ENCODE results near the gene CACNA2D3.
"Not testable (repeated sequence)": the region's sequence is repeated elsewhere in the genome, so short reads cannot be mapped to it uniquely, and the experiment has no call there.

CACNA2D3 gene

GRCh38 chr3:54122324-54123002 lies at the start of gene CACNA2D3:
CACNA2D3 (plus strand) TSS chr3:54122552.
- no peak for DNase-seq

DNA sequence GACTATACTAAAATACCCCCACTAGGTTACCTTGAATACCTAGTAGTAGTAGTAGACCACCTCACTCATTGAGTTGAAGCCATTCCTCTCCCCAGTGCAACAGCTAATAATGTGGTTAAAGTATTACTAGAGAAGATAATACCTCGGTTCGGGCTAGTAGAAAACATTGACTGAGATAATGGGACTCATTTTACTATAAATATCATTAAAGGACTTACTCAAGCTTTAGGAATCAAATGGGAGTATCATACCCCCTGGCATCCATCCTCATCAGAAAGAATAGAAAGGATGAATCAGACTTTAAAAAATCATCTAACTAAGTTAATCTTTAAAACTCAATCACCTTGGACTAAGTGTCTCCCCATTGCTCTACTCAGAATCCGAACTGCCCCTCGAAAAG lies 49.0 kb upstream of the CACNA2D3 start:
- no peak for DNase-seq

DNA sequence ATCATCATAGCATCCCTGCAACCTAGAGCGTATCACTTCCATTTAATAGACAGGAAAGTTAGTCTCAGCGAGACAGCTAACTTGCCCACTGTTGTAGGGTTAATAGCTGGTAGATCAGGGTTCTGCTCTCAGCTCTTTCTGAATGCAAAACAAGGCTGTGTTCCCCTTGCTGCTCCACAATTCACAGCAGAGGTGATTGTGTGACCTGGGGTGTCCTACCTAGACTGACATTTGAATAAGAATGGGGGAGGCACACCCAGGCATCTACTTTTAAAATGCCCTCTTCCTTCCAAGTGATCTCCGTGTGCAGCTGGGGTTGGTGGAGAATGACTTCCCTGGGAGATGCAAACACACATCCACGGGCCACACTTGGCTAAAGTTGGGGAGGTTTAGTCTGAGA lies 43.0 kb upstream of the CACNA2D3 start:
- DNase-seq, result no peak

DNA sequence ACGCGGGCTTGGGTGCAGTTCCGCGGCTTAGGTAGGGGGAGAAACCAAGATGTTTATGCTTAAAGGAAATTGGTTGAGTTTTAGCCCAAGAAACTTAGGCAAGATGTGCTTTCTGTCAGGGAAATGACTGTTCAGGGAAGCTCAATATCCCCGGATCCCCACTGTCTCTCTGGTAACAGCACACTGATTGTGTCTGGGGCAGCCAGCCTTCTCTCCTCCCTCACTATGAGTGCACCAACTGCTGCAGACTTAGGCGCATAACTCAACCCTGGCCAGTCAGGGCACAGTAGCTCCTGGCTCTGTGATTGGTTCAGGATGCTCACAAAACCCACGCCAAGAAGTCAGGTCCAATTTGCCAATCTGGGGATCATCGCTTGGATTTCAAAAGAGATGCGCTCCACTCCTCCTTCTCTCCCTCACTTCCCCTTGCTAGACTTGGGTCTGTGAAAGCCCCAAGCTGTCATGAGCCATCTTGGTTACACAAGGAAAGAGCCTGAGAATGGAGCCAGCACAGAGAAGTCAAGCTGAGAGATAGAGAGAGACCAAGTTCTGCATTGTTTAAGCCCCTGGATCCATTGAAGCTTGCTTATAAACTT lies 42.5 kb upstream of the CACNA2D3 start:
- DNase-seq, result no peak

DNA sequence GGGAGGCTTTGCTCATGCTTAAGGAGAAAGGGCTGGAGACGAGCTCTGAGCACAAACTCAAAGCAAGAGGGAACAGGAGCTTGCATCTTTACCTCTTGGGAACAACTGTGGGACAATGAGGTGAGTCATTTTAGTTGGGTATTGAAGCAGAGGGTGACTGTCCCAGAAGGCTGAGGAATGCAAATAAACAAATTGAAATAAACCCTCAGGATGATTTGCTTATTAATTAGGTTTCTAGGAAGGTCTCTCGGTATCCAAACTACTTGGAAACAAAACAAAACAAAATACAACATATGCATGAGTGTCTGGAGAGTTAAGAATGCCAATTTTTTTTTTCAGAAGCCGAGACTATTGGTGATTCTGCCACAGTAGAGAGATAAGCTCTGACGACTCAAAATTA lies 38.4 kb upstream of the CACNA2D3 start:
- DNase-seq, result no peak

GRCh38 chr3:54085936-54086335 lies 36.4 kb upstream of the CACNA2D3 start:
- no peak for DNase-seq

DNA sequence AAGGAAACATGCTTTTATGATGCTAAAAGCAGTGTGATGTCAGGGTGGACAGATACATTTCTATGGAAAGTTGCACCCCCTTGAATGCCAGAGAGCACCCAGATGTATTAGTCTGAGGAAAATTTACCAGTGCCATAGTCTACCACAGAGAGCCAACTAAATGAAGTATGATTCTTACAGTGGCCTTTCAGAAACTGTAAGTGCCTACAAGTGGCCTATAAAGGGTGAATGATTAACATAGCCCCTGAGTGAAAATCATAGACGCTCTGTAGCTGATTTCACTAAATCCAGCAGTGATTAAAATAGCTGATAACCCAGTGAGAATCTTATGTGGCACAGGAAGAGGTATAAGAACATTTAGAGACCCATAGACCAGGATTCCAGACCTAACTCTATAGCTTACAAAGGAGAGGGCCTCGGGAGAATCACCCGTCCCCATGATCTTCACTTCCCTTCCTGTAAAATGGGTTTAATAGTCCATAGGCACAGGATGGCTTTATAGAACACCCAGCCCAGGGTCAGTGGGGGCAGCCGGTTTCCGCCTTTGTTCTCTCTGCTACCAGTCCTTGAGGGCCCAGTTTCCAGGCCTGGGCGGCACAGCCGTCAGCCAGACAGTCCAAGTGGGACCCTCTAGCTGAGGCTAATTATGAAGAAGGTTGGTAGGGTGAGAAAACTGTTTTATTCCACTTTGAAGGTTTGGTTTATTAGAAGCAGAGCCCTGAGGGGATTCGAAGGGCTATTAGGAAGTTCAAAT lies 35.5 kb upstream of the CACNA2D3 start:
- no peak for DNase-seq

DNA sequence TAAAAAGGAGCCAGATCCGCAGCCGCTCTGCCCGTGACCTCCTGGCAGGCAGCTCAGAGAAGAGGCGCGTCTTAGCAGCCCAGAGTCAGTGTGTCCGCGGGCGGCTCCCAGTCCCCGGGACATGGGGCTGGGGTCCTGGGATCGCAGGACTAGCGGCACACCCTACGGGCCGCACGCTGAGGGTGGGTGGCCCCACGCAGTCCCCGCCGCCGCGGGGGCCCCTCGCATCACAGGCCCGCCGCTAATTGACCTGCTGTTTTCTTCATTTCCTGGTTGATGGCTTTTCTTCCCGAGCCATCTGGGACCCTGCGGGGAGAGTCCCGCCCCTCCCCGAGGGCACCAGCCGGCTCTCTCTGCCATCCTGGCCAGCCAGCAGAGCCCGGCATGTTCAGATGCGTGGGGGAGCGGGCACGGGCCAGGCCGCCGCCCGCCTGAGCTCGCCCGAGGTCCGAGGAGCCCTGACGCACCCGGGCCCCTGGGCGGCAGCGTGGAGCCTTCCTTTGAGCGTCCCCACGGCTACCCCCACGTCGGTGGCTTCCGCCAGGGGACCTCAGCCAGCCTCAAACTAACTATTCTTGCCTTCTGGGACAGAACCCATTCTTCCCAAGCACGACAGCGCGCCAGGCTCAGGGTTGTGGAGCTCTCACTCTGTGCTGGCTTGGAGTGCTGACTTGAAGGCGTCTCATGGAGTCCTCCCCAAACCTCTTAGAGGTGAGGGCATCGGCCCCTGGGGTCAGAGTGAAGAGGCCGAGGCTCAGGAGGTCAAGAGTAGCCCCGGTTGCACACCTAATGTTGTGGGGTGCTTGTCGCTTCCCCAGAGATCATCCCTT lies 34.6 kb upstream of the CACNA2D3 start:
- DNase-seq, result no peak

DNA sequence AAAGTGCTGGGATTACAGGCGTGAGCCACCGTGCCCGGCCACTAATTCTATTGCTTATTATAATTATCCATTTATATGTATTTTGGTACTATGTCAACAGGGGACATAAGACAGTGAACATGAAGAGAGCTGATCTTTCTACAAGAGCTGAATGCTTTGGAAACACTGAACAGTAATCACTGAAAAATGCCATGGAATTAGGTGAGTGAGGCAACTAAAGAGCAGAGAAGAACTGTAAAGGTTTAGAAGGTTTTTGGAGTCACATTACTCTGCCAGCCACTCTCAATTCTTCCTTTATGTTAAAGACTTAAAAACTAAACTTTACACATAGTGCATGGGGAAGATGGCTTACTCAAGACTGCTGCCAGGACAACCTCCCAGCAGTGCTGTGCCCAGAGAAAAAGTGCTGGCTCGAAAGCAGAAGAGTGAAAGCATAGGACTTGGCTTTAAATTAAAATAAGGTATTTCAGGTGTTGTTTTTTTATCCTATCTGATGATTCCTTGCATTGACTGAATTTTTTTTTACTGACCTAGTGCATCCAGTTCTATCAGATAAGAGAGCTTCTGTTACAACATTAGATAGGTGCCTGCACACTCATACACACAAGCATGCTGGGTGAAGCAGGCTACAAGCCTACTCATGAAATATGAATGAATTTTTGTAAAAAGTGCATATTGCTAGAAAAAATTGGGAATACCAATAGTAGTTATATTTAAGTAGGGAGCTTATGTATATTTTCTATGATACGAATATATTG lies 28.7 kb upstream of the CACNA2D3 start:
- DNase-seq, result no peak

GRCh38 chr3:54094926-54095325 lies 27.4 kb upstream of the CACNA2D3 start:
- DNase-seq, result no peak

GRCh38 chr3:54099381-54099780 lies 23.0 kb upstream of the CACNA2D3 start:
- DNase-seq, result no peak

- no peak for DNase-seq
These were observed 18.3 kb upstream of the CACNA2D3 start for GRCh38 chr3:54104084-54104483.

DNA sequence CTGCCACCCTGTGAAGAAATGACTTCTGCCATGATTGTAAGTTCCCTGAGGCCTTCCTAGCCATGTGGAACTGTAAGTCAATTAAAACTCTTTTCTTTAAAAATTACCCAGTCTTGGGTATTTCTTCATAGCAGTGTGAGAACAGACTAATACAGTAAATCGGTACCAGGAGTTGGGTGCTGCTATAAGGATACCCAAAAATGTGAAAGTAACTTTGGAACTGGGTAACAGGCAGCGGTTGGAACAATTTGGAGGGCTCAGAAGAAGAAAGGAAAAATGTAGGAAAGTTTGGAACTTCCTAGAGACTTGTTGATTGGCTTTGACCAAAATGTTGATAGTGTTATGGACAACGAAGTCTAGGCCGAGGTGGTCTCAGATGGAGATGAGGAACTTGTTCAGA lies 6.2 kb upstream of the CACNA2D3 start:
- DNase-seq, result not testable (repeated sequence)

GRCh38 chr3:54120657-54121413 lies 1.5 kb upstream of the CACNA2D3 start:
- no peak for DNase-seq

- no peak for DNase-seq
These were observed 683 bp upstream of the CACNA2D3 start for GRCh38 chr3:54121414-54122323.

DNA sequence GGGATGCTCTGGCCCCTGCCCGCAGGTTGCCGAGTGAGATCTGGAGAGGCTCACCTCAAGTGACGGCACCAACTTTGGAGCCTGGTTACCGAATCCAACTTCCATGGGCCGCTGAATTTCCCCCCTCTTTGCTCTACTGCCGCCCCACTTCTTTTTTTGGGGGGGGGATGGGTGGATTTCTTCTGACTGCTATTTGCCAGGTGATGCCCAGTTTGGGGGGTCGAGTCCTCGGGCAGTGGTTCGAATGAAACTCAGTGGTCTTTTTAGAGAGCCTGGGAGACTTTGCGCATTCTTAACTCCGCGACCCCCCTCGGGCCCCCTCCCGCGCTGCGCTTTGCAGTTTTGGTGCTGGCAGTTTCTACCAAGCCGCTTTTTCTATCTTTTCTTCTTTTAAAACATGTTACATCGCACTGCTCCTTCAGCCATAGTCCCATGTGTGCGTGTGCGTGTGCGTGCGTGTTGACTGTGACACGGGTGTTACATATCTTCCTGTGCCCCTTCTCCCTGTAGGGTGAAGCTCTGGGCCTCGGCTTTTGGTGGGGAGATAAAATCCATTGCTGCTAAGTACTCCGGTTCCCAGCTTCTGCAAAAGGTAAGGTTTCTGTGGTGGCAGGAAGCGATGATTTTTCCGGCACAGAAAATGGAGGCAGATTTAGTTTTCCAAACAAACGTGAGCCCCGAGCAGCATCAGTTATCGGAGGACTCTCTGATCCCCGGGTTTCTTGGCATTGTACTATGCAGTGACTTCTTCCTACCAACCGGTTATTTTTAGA lies 837 bp downstream of the CACNA2D3 start:
- no peak for DNase-seq

GRCh38 chr3:54123776-54124196 lies 1.4 kb downstream of the CACNA2D3 start:
- no peak for DNase-seq

GRCh38 chr3:54125300-54125699 lies 2.9 kb downstream of the CACNA2D3 start:
- DNase-seq, result no peak

GRCh38 chr3:54126551-54126950 lies 4.2 kb downstream of the CACNA2D3 start:
- no peak for DNase-seq
